ENCODE results near the gene GP2.

The GP2 gene

GRCh38 chr16:20327444-20328041 lies at the start of gene GP2:
TSS of gene GP2 (minus strand) at chr16:20327513. CDS start at chr16:20326431, 1,082 bp downstream.
- no peak for FAIRE-seq

GRCh38 chr16:20372701-20373100 lies 45.4 kb upstream of the GP2 start:
- FAIRE-seq = no peak

GRCh38 chr16:20369452-20370054 lies 42.2 kb upstream of the GP2 start:
- no peak for FAIRE-seq

- no peak for FAIRE-seq
These were observed 36.7 kb upstream of the GP2 start for GRCh38 chr16:20364051-20364450.

- FAIRE-seq = no peak
These were observed 35.9 kb upstream of the GP2 start for GRCh38 chr16:20363191-20363590.

- no peak for FAIRE-seq
These were observed 32.7 kb upstream of the GP2 start for GRCh38 chr16:20359997-20360396.

- FAIRE-seq = no peak
These were observed 27.9 kb upstream of the GP2 start for GRCh38 chr16:20355114-20355782.

GRCh38 chr16:20353379-20353778 lies 26.1 kb upstream of the GP2 start:
- no peak for FAIRE-seq

- FAIRE-seq = no peak
These were observed 25.3 kb upstream of the GP2 start, which contains the start of gene UMOD for GRCh38 chr16:20352615-20353014. TSS of gene UMOD (minus strand) at chr16:20352715. CDS start at chr16:20350737, 1,978 bp downstream.

GRCh38 chr16:20349615-20350014 lies 22.3 kb upstream of the GP2 start:
- FAIRE-seq = no peak

GRCh38 chr16:20348365-20349185 lies 21.3 kb upstream of the GP2 start:
- no peak for FAIRE-seq

GRCh38 chr16:20347666-20348364 lies 20.5 kb upstream of the GP2 start:
- no peak for FAIRE-seq

GRCh38 chr16:20344611-20345010 lies 17.3 kb upstream of the GP2 start:
- FAIRE-seq = no peak

GRCh38 chr16:20339744-20340143 lies 12.4 kb upstream of the GP2 start:
- no peak for FAIRE-seq

- FAIRE-seq = no peak
These were observed 9.6 kb upstream of the GP2 start for GRCh38 chr16:20336955-20337354.

- FAIRE-seq = no peak
These were observed 7.1 kb upstream of the GP2 start for GRCh38 chr16:20334396-20334795.

- FAIRE-seq = no peak
These were observed 5.8 kb upstream of the GP2 start for GRCh38 chr16:20333120-20333519.

- FAIRE-seq = no peak
These were observed 5.1 kb upstream of the GP2 start for GRCh38 chr16:20332411-20332810.

- FAIRE-seq = no peak
These were observed 4.3 kb upstream of the GP2 start for GRCh38 chr16:20331635-20332034.

- no peak for FAIRE-seq
These were observed 2.3 kb upstream of the GP2 start for GRCh38 chr16:20329392-20330138.

GRCh38 chr16:20326321-20326720 lies 992 bp downstream of the GP2 start:
- no peak for FAIRE-seq

- no peak for FAIRE-seq
These were observed 2.3 kb downstream of the GP2 start for GRCh38 chr16:20325005-20325404.
